ENCODE measurements around the gene MCTP2. TPM values are rescaled to one million over a fixed set of nuclear protein-coding genes. Genes with fewer than 3 reads are reported as not detected.
"Not testable (repeated sequence)": the region's sequence is repeated elsewhere in the genome, so short reads cannot be mapped to it uniquely, and the experiment has no call there.

Gene MCTP2
- total RNA-seq, 4 donors from 2014 or later: 12.0 to 18.3 (median 15.2) TPM

DNA sequence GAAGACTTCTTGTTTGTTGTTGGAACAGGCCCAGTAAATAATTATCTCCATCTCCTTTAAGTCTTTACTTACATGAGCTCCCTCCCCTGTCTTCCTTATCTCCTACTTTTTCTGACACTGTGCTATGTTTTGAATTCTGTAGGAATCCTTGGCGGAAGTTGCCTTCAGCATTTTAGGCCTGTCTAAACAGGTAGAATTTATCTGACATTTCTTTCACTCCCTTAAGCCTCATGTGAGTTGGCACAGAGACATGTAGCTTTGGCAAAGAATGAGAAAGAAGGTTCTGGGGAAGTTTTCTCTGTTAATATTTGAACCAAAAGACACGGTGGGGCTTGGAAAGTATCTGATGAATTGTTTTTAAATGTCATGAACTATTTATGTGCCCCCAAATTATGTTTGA is 8.1 kb downstream of the MCTP2 start:
- 46 to 51% methylated on average over 2 of the region's 2 CpGs for WGBS, 2 donors
- TF ChIP-seq POLR2A (IDR thresholded peaks at IDR 0.05): no peak
- TF ChIP-seq EP300 (IDR thresholded peaks at IDR 0.05): no peak
- TF ChIP-seq, protein P1, sequence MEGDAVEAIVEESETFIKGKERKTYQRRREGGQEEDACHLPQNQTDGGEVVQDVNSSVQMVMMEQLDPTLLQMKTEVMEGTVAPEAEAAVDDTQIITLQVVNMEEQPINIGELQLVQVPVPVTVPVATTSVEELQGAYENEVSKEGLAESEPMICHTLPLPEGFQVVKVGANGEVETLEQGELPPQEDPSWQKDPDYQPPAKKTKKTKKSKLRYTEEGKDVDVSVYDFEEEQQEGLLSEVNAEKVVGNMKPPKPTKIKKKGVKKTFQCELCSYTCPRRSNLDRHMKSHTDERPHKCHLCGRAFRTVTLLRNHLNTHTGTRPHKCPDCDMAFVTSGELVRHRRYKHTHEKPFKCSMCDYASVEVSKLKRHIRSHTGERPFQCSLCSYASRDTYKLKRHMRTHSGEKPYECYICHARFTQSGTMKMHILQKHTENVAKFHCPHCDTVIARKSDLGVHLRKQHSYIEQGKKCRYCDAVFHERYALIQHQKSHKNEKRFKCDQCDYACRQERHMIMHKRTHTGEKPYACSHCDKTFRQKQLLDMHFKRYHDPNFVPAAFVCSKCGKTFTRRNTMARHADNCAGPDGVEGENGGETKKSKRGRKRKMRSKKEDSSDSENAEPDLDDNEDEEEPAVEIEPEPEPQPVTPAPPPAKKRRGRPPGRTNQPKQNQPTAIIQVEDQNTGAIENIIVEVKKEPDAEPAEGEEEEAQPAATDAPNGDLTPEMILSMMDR (IDR thresholded peaks at IDR 0.05): no peak
- Histone ChIP-seq H3K27me3 (no peaks in the 10 kb centered on the region), H3K4me3 (no peak overlapping the region), H3K27ac (no peak overlapping the region), H3K36me3 (no peaks in the 10 kb centered on the region), H3K9me3 (no peaks in the 10 kb centered on the region), H3K4me1 (no peaks in the 10 kb centered on the region)
- DNase-seq (ENCODE audit: low spot score in 2 of 2): no peak

DNA sequence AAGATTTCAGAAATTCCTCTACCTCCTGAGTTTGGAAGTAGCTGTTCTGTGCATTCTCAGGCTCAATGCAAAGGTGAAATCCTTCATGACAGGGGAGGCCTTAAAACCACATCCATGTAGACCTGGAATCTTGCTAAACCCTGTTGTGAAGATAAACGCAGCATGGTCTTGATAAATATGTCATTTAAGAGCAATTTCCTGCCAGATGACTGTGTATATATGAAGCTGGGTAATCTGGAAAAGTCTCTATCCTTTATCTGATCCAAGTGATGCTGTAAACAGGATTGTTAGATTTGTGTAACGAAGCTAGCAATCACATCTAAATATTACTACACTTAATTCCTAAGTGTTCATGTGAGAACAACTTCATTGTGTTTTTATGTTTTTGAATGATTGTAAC is 9.1 kb downstream of the MCTP2 start:
- Histone ChIP-seq H3K27ac (no peak overlapping the region), H3K9me3 (no peaks in the 10 kb centered on the region), H3K36me3 (no peaks in the 10 kb centered on the region), H3K27me3 (no peaks in the 10 kb centered on the region), H3K4me3 (no peak overlapping the region), H3K4me1 (no peaks in the 10 kb centered on the region)
- 69 to 71% methylated on average over 2 of the region's 2 CpGs for WGBS, 2 donors
- DNase-seq (ENCODE audit: low spot score in 2 of 2): no peak
- TF ChIP-seq EP300 (IDR thresholded peaks at IDR 0.05) (no peak), POLR2A (IDR thresholded peaks at IDR 0.05) (no peak)
- TF ChIP-seq, protein P1 (IDR thresholded peaks at IDR 0.05): no peak

DNA sequence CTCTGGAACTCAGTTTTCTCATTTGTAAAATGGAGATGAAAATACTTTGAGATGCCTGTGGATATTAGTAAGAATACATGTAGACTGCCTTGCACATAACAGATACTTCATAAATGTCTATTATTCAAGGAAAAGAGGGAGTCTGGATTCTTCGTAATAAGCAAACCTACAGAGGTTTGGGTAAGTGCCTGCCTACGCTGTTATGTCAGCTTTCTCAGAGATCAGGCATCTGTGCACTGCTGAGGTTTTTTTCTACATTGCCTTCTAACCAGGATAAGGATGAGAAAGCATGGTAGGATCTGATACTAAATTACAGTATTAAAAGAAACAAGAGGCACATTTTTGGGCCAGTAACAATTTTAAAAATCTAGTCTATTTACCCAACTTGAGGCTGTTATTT is 10.9 kb downstream of the MCTP2 start:
- Histone ChIP-seq H3K27ac (no peak overlapping the region), H3K4me1 (no peaks in the 10 kb centered on the region), H3K36me3 (no peaks in the 10 kb centered on the region), H3K9me3 (no peaks in the 10 kb centered on the region), H3K4me3 (no peak overlapping the region), H3K27me3 (no peaks in the 10 kb centered on the region)
- no peak for TF ChIP-seq EP300 (IDR thresholded peaks at IDR 0.05)
- TF ChIP-seq, protein P1 (IDR thresholded peaks at IDR 0.05): no peak
- no peak for TF ChIP-seq POLR2A (IDR thresholded peaks at IDR 0.05)
- 87% methylated on average over 2 of the region's 2 CpGs for WGBS, 2 donors
- DNase-seq (ENCODE audit: low spot score in 2 of 2): no peak

DNA sequence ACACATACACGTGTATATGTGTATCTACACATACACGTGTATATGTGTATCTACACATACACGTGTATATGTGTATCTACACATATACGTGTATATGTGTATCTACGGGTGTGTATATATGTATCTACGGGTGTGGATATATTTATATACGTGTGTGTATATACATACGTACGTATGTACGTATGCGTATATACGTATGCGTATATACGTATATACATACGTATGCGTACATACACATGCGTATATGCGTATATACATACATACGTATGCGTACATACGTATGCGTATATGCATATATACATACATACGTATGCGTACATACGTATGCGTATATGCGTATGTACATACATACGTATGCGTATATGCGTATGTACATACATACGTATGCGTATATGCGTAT is 11.6 kb downstream of the MCTP2 start:
- WGBS, 2 donors: 95% methylated on average over 33 of the region's 33 CpGs
- H3K27me3 ChIP-seq: not testable (repeated sequence)

DNA sequence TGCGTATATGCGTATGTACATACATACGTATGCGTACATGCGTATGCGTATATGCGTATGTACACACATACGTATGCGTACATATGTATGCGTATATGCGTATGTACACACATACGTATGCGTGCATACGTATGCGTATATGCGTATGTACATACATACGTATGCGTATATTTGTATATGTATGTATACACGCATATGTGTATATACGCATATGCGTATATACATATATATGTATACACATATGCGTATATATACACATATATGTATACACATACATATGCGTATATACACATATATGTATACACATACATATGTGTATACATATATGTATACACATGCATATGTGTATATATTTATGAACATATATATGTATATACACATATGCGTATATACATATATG is 12.1 kb downstream of the MCTP2 start:
- TF ChIP-seq, protein P1 (IDR thresholded peaks at IDR 0.05): no peak
- TF ChIP-seq POLR2A (IDR thresholded peaks at IDR 0.05): no peak
- no peak for TF ChIP-seq EP300 (IDR thresholded peaks at IDR 0.05)
- Histone ChIP-seq H3K27ac (no peak overlapping the region), H3K27me3 (no peaks in the 10 kb centered on the region), H3K36me3 (no peaks in the 10 kb centered on the region), H3K4me1 (no peaks in the 10 kb centered on the region), H3K4me3 (no peak overlapping the region), H3K9me3 (no peaks in the 10 kb centered on the region)
- whole genome bisulfite sequencing, 2 donors: 96% methylated on average over 24 of the region's 24 CpGs
- DNase-seq (ENCODE audit: low spot score in 2 of 2): no peak

More for the DNA sequence above, 11.6 kb downstream of the MCTP2 start:
- H3K27ac ChIP-seq; DNase-seq (ENCODE audit: low spot score in 2 of 2); H3K4me1 ChIP-seq; H3K9me3 ChIP-seq; H3K4me3 ChIP-seq; H3K36me3 ChIP-seq: not testable (repeated sequence)

DNA sequence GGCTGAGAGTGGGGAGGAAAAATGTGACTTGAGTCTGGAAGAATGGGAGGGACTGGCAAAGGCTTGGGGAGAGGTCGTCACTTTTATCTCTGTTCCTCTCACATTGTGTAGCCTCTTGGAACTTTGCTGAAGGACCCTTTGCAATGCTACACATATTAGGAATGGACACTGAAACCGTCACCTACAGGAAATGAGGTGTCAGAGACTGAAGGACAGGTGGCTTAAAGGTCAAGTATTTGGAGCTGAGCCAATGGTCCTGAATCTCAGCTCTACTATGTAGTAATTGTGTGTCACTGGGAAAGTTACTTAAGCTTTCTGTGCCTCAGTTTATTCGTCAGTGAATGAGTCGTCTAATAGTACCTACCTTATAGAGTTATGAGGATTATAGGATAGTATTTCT is 14.7 kb downstream of the MCTP2 start:
- H3K4me3 ChIP-seq: no peak overlapping the region
- no peak for TF ChIP-seq EP300 (IDR thresholded peaks at IDR 0.05)
- TF ChIP-seq, protein P1 (IDR thresholded peaks at IDR 0.05): no peak
- no peak for TF ChIP-seq POLR2A (IDR thresholded peaks at IDR 0.05)
- no peaks in the 10 kb centered on the region for H3K36me3 ChIP-seq
- H3K4me1 ChIP-seq: no peaks in the 10 kb centered on the region
- no peak overlapping the region for H3K27ac ChIP-seq
- no peak for DNase-seq (ENCODE audit: low spot score in 2 of 2)
- 81% methylated on average over 4 of the region's 4 CpGs for WGBS, 2 donors
- no peaks in the 10 kb centered on the region for H3K27me3 ChIP-seq
- H3K9me3 ChIP-seq: no peaks in the 10 kb centered on the region
